Activated CD4-positive, alpha-beta T cell treated with anti-CD3 and anti-CD28 coated beads for 24 hours (primary cell): Measurements from ENCODE around the gene AZGP1.
A peak's percentile ranks its signal among the peaks of the same experiment; 100 is the strongest.
"Not testable (repeated sequence)": the region's sequence is repeated elsewhere in the genome, so short reads cannot be mapped to it uniquely, and the experiment has no call there.

Source experiments
- DNase-seq, 2 donors: peaks; one replicate each; pipeline ENCODE4 v3.0.0-alpha.2; 2020; ENCODE audit warnings: low read depth in 2 of 2

Gene AZGP1

GRCh38 chr7:99975782-99976521, at the start of gene AZGP1:
AZGP1 (minus strand) TSS chr7:99976031; CDS start chr7:99976020, 11 bp downstream.
- no peak for DNase-seq

- no peak for DNase-seq
Observed at GRCh38 chr7:100024020-100024619, 48.3 kb upstream of the AZGP1 start.

GRCh38 chr7:100023526-100023925, 47.7 kb upstream of the AZGP1 start:
- DNase-seq: no peak

- no peak for DNase-seq
Observed at GRCh38 chr7:100022621-100023020, 46.8 kb upstream of the AZGP1 start.

- no peak for DNase-seq
Observed at GRCh38 chr7:100021297-100021696, 45.5 kb upstream of the AZGP1 start.

- DNase-seq: no peak
Observed at GRCh38 chr7:100019908-100020307, 44.1 kb upstream of the AZGP1 start.

DNA sequence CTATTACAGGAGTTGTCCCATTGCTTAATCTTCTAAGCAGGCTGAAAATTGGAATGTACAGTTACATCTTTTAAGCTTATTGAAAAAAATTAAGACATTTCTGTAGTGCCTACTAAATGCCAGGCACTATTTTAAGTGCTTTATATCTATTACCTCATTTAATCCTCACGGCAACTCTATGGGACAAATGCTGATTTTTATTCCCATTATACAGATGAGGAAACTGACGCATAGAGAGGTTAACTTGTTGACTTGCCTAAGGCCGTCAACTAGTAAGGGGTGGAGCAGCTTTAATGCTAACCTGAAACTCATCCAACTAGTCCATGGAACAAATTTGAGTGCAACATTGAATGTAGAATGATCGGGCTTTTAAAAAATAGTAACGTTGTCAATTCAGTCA, 42.0 kb upstream of the AZGP1 start:
- DNase-seq: no peak

DNA sequence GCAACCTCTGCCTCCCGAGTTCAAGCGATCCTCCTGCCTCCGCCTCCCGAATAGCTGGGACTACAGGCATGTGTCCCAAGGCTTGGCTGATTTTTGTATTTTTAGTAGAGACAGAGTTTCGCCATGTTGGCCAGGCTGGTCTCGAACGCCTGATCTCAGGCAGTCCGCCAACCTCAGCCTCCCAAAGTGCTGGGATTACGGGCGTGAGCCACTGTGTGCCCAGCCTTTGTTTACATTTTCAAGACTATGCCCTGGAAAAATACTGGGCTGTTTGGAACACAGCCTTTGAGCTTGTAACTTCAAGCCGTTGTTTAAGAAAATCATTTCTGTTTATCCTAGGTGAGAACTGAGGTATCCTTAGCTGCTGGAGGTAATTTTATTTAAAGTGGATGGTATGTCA, 41.5 kb upstream of the AZGP1 start:
- no peak for DNase-seq

- DNase-seq: no peak
Observed at GRCh38 chr7:100016215-100016901, 40.5 kb upstream of the AZGP1 start.

DNA sequence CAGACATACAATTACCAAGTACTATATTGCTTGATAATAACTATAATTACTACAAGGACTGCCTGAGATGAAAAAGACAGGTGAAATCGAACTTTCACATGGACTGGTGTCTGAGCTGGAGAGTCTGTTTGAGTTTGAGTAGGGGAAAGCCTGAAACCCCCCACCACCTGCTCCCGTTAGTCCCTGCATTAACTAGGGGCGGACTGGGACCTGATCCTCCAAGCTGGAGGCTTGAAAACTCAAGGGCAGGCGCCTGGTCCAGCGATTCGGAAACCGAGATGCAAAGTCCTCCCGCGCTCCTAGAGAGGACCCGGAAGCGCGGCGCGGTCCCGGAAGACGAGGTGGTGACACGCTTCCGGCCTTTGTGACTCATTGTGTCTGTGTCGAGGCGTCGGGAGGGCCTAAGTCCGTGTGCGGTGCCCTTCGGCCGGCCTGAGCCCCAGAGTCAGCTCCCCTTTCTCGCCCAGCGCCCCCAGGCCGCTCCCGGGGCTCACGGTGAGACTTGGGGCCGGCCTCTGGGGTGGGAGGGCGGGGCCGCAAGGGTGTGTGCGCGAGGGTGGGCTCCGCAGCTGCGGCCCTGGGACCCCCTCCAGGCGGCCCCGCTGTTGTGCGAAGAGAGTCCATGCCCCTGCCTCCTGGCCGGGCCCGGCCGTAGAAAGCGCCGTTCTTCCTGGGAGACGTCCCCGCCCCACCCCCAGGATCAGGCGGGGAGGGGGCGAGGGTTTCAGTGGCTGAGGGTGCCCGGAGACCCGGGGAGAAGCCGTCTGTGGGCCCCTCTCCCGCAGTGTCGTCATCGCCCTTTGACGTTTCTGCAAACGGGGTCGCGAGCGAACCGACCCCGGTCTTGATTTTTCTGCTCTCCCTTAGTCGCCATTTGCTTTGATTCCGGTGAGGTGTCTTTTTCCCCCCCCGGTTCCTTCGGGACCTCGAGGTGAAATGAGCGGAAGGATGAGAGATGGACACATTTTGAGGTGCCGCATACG, 39.7 kb upstream of the AZGP1 start, which contains the start of gene ZKSCAN1:
ZKSCAN1 (plus strand) TSS at position 365 of the 983 bp plus-strand sequence. CDS start 7,911 bp downstream, outside the sequence.
- DNase-seq: peak; percentile 70 to 75

DNA sequence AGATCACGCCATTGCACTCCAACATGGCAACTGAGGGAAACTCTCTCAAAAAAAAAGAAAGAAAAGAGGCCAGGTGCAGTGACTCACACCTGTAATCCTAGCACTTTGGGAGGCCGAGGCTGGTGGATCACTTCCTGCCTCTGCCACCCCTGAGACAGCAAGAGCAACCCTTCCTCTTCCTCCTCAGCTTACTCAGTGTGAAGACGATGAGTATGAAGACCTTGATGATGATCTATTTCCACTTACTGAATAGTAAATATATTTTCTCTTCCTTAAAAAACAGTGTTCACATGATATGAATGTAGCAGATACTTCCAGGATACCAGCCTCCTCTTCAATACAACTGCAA, 37.5 kb upstream of the AZGP1 start:
- DNase-seq: peak in 1 of 2 donors; percentile 25

GRCh38 chr7:100012385-100013327, 36.8 kb upstream of the AZGP1 start:
- not testable (repeated sequence) for DNase-seq

- DNase-seq: no peak
Observed at GRCh38 chr7:100011516-100011915, 35.7 kb upstream of the AZGP1 start.

DNA sequence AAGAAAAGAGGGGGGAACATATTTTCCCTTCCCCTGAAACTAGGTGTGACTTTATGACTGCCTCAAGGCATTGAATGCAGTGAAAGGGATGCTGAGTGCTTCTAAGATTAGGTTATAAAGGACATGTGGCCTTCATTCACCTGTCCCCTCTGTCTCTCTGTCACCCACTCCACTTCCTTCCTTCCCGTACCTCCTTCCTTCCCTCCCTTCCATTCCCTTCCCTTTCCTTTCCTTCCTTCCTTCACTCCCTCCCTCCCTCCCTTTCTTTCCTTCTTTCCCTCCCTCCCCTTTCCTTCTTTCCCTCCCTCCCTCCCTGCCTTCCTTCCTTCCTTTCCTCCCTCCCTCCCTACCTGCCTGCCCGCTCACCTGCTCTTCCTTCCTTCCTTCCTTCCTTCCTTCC, 35.1 kb upstream of the AZGP1 start:
- DNase-seq: no peak

- not testable (repeated sequence) for DNase-seq
Observed at GRCh38 chr7:100009952-100010351, 34.1 kb upstream of the AZGP1 start.

DNA sequence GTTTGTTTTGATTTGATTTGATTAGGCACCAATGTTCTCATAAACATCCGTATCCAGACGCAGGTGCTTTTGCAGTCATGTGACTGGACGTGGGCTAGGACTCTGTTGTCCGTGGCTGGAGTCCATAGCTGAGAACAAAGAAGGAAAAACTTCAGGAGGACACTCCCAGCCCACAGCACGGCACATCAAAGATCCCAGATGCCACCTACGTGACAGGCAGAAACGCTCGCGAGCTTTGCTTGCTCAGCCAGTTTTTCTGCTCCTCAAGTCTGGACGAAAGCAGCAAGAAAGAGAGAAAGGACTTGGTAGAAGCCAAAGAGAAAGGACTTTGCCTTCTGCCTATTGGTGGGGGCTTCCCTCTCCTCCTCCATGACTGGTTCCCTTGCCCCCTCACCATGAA, 32.7 kb upstream of the AZGP1 start:
- no peak for DNase-seq

- DNase-seq: no peak
Observed at GRCh38 chr7:100007887-100008286, 32.1 kb upstream of the AZGP1 start.

DNA sequence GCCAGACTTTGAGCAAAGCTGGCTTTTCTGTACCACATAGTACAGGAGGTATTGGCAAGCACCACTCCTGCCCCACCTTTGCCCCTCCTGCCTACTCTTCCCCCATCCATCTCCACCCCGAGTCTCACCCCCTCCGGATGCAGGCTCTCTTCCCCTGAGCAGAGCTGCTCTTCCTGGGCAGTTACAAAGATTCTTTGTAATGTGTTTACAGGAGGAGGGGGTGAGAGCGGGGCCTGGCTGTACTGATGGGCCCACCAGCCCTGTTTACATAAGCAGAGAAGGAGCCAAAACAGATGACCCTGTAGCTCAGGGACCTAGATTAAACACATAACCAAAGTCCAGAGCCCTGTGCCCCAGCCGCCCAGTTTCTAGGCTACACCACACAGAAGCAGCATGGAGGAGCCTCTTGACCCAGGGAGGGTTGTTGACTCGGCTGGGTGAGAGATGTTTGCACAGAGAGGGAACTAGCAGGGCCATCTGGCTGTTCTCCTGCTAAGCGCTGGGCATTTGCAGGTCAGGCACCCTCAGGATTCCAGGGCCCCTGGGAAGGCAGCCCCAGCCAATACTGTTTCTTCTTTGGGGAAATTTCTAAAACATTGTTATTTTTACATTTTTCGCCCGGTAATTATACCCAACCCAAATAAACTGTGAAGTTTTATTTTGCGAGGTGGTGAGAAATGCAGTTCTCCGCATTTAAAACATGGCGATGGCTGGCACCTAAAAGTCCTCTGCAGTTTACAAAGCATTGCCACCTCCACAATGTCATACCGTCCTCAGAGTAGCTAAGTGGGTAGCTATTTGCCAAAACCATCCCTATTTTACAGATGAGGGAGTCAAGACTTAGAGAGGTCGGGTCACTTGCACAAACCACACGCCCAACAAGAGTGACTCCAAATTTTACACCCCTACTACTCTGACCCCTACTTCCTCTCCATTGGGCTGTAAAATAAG, 28.2 kb upstream of the AZGP1 start:
- no peak for DNase-seq

DNA sequence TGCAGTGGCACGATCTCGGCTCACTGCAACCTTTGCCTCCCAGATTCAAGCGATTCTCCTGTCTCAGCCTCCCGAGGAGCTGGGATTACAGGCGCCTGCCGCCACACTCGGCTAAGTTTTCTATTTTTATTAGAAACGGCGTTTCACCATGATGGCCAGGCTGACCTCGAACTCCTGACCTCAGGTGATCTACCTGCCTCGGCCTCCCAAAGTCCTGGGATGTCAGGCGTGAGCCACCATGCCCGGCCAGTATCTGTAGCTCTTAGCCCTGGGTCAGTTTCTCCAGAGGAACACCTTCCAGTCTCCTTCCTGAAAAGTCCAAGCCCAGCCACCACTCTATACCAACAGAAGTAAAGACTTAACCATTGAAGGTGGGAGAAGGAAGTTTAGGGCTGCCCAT, 24.4 kb upstream of the AZGP1 start:
- DNase-seq: no peak
